Peyer's patch (tissue), 4 donors: ENCODE results near the gene KASH5.

ENCODE experiments used
- CTCF ChIP-seq, 6 experiments: fragments of 450-650 bp in 4 of 6; fragments of 200-600 bp in 2 of 6; sonication (generic) in 1 of 6; IDR thresholded peaks; one replicate each; pipeline ENCODE4 v1.5.1; 2017 to 2019; ENCODE audit warnings: antibody characterized with exemption in 6 of 6, mild to moderate bottlenecking in 3 of 6, moderate library complexity in 1 of 6
- POLR2A ChIP-seq, 2 donors: fragments of 450-650 bp; IDR thresholded peaks; one replicate each; pipeline ENCODE4 v1.5.1; 2017; ENCODE audit warnings: antibody characterized with exemption in 2 of 2, mild to moderate bottlenecking in 2 of 2, moderate library complexity in 2 of 2

- no peak for TF ChIP-seq CTCF (IDR thresholded peaks at IDR 0.05)
- TF ChIP-seq POLR2A (IDR thresholded peaks at IDR 0.05), result no peak
Measured at GRCh38 chr19:49447485-49448431, 59.7 kb downstream of the KASH5 start.
